Measurements from ENCODE around the gene RARG. TPM values are rescaled to one million over a fixed set of nuclear protein-coding genes. Genes with fewer than 3 reads are reported as not detected.

The RARG gene
- total and polyA plus RNA-seq, 2 of the 4 experiments (the other 2 are of a cell fraction) = 7.9 to 30.9 TPM

DNA sequence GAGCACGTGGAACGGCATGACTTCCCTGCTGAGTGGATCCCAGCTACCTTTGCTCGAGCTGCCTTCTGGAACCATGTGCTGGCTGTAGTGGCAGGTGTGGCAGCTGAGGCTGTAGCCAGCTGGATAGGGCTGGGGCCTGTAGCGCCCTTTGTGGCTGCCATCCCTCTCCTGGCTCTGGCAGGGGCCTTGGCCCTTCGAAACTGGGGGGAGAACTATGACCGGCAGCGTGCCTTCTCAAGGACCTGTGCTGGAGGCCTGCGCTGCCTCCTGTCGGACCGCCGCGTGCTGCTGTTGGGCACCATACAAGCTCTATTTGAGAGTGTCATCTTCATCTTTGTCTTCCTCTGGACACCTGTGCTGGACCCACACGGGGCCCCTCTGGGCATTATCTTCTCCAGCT is 21.3 kb upstream of the RARG start:
- Histone ChIP-seq H3K79me1 (ENCODE audit: low read depth in 1 of 2, low read length in 2 of 2) (peaks cover 27 to 39% of the 10 kb centered on the region in 2 experiments), H3K4me2 (ENCODE audit: low read depth, low read length) (peak overlapping the region; percentile 83; the same call in 1 of the 2 replicates), H3K27me3 (ENCODE audit: control insufficient read depth, insufficient read depth, low read length) (no peaks in the 10 kb centered on the region), H4K5ac (ENCODE audit: low read depth, low read length) (no peak overlapping the region), H2AK5ac (ENCODE audit: low read depth, low read length) (peak overlapping the region; percentile 87; the same call in 1 of the 2 replicates), H3K23ac (ENCODE audit: low read depth, low read length) (no peak overlapping the region), H3K18ac (ENCODE audit: low read depth, low read length) (no peak overlapping the region), H3K27ac (ENCODE audit: insufficient read depth, low read length) (peak overlapping the region; percentile 7; the same call in 1 of the 2 replicates), H4K91ac (ENCODE audit: insufficient read depth, low read depth, low read length) (no peak overlapping the region), H4K8ac (ENCODE audit: low read depth in 2 of 2, low read length in 2 of 2) (0 out of 4 replicates have a peak overlapping the region, but pooled peaks of 1 of the 2 experiments have one; percentile 68), H2AK9ac (replicated peaks; ENCODE audit: low read depth, low read length, poor library complexity) (peak overlapping the region; percentile 95), H3K9ac (ENCODE audit: low read depth, low read length) (no peak overlapping the region), H2AFZ (replicated peaks; ENCODE audit: low read length, poor library complexity) (no peak overlapping the region), H3K4ac (ENCODE audit: low read depth, low read length) (peak overlapping the region; percentile 66), H2BK15ac (ENCODE audit: low read depth, low read length) (no peak overlapping the region), H2BK5ac (ENCODE audit: low read depth, low read length, poor library complexity, severe bottlenecking) (no peak overlapping the region), H2BK120ac (ENCODE audit: low read depth, low read length) (no peak overlapping the region), H3K4me3 (ENCODE audit: insufficient read depth, low read depth, low read length) (no peak overlapping the region), H3K9me1 (ENCODE audit: insufficient read depth, low read length) (peaks cover 19% of the 10 kb centered on the region), H2BK20ac (ENCODE audit: low read depth, low read length) (no peak overlapping the region), H3K9me3 (ENCODE audit: control insufficient read depth, insufficient read depth, low read length) (no peaks in the 10 kb centered on the region), H3K56ac (ENCODE audit: extremely low read depth, insufficient read depth, low read length) (no peak overlapping the region), H3K14ac (replicated peaks; ENCODE audit: low read depth, low read length) (no peak overlapping the region), H4K20me1 (ENCODE audit: insufficient read depth, low read length) (no peaks in the 10 kb centered on the region; the same call in 1 of the 2 replicates), H3K36me3 (ENCODE audit: control insufficient read depth, insufficient read depth, low read length) (peaks cover 16% of the 10 kb centered on the region), H3K4me1 (ENCODE audit: control insufficient read depth, insufficient read depth, low read length) (peaks cover 11% of the 10 kb centered on the region)
- intact Hi-C loops (cut with micrococcal nuclease) = loop anchor here (2.0 kb wide), 1 partner anchor 40 kb away; no protein-coding TSS in a partner anchor
- no TSS peak for BruUV-seq (replicated peaks)
- DNase-seq (no peak), ATAC-seq (ENCODE audit: low read depth) (no peak)
- ChIA-PET CTCF (no interaction called here), POLR2A (ENCODE audit: unreplicated experiment) (no interaction called here)
- dilution Hi-C loops (cut with HindIII; ENCODE audit: low sequenced_read_pairs, unreplicated experiment) = no loop called here
- in situ Hi-C loops (cut with MboI; ENCODE audit: low sequenced_read_pairs) = no loop called here
- TF ChIP-seq MAZ (IDR thresholded peaks at IDR 0.05; ENCODE audit: borderline replicate concordance, low read depth, low read length) (no peak), NFE2L2 (IDR thresholded peaks at IDR 0.05; ENCODE audit: low read depth, low read length) (no peak), CHD1 (IDR thresholded peaks at IDR 0.05; ENCODE audit: low read depth, low read length) (no peak), RFX5 (IDR thresholded peaks at IDR 0.05; ENCODE audit: low read depth, low read length) (no peak), POLR2A (IDR thresholded peaks at IDR 0.05; ENCODE audit: low read depth, low read length) (no peak), MXI1 (IDR thresholded peaks at IDR 0.05; ENCODE audit: borderline replicate concordance, low read depth, low read length) (no peak), ELK1 (IDR thresholded peaks at IDR 0.05; ENCODE audit: borderline replicate concordance, low read depth, low read length) (no peak), MAFK (IDR thresholded peaks at IDR 0.05; ENCODE audit: low read depth, low read length) (no peak), SMC3 (IDR thresholded peaks at IDR 0.05; ENCODE audit: low read depth, low read length) (no peak), USF2 (IDR thresholded peaks at IDR 0.05; ENCODE audit: low read depth, low read length) (no peak), RCOR1 (IDR thresholded peaks at IDR 0.05; ENCODE audit: insufficient replicate concordance, low read length) (no peak)
- TF ChIP-seq, protein P1, sequence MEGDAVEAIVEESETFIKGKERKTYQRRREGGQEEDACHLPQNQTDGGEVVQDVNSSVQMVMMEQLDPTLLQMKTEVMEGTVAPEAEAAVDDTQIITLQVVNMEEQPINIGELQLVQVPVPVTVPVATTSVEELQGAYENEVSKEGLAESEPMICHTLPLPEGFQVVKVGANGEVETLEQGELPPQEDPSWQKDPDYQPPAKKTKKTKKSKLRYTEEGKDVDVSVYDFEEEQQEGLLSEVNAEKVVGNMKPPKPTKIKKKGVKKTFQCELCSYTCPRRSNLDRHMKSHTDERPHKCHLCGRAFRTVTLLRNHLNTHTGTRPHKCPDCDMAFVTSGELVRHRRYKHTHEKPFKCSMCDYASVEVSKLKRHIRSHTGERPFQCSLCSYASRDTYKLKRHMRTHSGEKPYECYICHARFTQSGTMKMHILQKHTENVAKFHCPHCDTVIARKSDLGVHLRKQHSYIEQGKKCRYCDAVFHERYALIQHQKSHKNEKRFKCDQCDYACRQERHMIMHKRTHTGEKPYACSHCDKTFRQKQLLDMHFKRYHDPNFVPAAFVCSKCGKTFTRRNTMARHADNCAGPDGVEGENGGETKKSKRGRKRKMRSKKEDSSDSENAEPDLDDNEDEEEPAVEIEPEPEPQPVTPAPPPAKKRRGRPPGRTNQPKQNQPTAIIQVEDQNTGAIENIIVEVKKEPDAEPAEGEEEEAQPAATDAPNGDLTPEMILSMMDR (conservative IDR thresholded peaks at IDR 0.05; ENCODE audit: low read depth, low read length) = no peak
- WGBS, 2 experiments (ENCODE audit: extremely low coverage in 2 of 2, insufficient read length in 1 of 2) = 94% methylated on average over 9 of the region's 13 CpGs; no CpG with 5 or more reads in 1 of the 2 experiments
